PC-3 (cell line): ENCODE data around the gene TYW1. TPM values are rescaled to one million over a fixed set of nuclear protein-coding genes. Genes with fewer than 3 reads are reported as not detected.
A peak's percentile ranks its signal among the peaks of the same experiment; 100 is the strongest.
"Not testable (repeated sequence)": the region's sequence is repeated elsewhere in the genome, so short reads cannot be mapped to it uniquely, and the experiment has no call there.

Experiments used
- ATAC-seq: fragments of 200-7000 bp; cut with Tn5 transposase; 2 replicates; pipeline ENCODE4 v1.9.1; 2020; ENCODE audit warnings: mild to moderate bottlenecking, moderate library complexity
- BruUV-seq: library from RNA; stranded (reverse); fragments of 400-500 nt; replicated peaks from 2 replicates; lab custom pipeline; 2021; lab: Mats Ljungman, UMichigan
- CTCF ChIA-PET: fragments of 300-600 bp; sonication (Branson Sonifier 250); formaldehyde crosslinking; loops from one replicate; lab custom pipeline; 2022; ENCODE audit warnings: antibody characterized with exemption; lab: Charles Lee
- POLR2A ChIA-PET: fragments of 300-600 bp; sonication (Branson Sonifier 250); formaldehyde crosslinking; loops from one replicate; lab custom pipeline; 2022; ENCODE audit warnings: antibody characterized with exemption; ENCODE audit not compliant: unreplicated experiment; lab: Charles Lee
- DNase-seq: peaks from one replicate; pipeline ENCODE4 v3.0.0-alpha.2; 2015
- H2AFZ ChIP-seq: fragments of 300-600 bp; sonication (generic); 2 replicates; pipeline ENCODE4 v1.6.0; 2016; ENCODE audit warnings: antibody characterized with exemption, low read length
- H3F3A ChIP-seq: fragments of 300-600 bp; sonication (generic); one replicate; pipeline ENCODE4 v1.6.0; 2017; ENCODE audit warnings: antibody characterized with exemption, low read length, control low read depth, mild to moderate bottlenecking; ENCODE audit not compliant: unreplicated experiment
- H3K27ac ChIP-seq: fragments of 300-600 bp; sonication (generic); 2 replicates; pipeline ENCODE4 v1.5.1; 2016; ENCODE audit warnings: mild to moderate bottlenecking, low read length
- H3K27me3 ChIP-seq: fragments of 300-600 bp; sonication (generic); 2 replicates; pipeline ENCODE4 v1.6.1; 2016; ENCODE audit warnings: low read length, mixed read lengths
- H3K36me3 ChIP-seq: fragments of 300-600 bp; sonication (generic); 2 replicates; pipeline ENCODE4 v1.6.1; 2016; ENCODE audit warnings: low read depth, mixed run types, low read length, mixed read lengths
- H3K4me1 ChIP-seq: fragments of 300-600 bp; sonication (generic); 2 replicates; pipeline ENCODE4 v1.5.1; 2016; ENCODE audit warnings: low read length; ENCODE audit not compliant: insufficient read depth
- H3K4me2 ChIP-seq: fragments of 300-600 bp; sonication (generic); 2 replicates; pipeline ENCODE4 v1.6.0; 2016; ENCODE audit warnings: low read length
- H3K4me3 ChIP-seq: fragments of 300-600 bp; sonication (generic); 2 replicates; pipeline ENCODE4 v1.5.1; 2016; ENCODE audit warnings: mild to moderate bottlenecking, low read length, mixed read lengths
- H3K79me2 ChIP-seq: fragments of 300-600 bp; sonication (generic); 2 replicates; pipeline ENCODE4 v1.6.1; 2017; ENCODE audit warnings: low read length, mixed read lengths
- H3K9ac ChIP-seq: fragments of 300-600 bp; sonication (generic); 2 replicates; pipeline ENCODE4 v1.6.0; 2016; ENCODE audit warnings: mild to moderate bottlenecking, low read length
- H3K9me2 ChIP-seq: fragments of 300-600 bp; sonication (generic); replicated peaks from 2 replicates; pipeline ENCODE4 v1.6.1; 2016; ENCODE audit warnings: mixed run types, low read length, mixed read lengths
- H3K9me3 ChIP-seq: fragments of 300-600 bp; sonication (generic); 2 replicates; pipeline ENCODE4 v1.6.1; 2016; ENCODE audit warnings: low read length, mixed read lengths
- H4K20me1 ChIP-seq: fragments of 300-600 bp; sonication (generic); 2 replicates; pipeline ENCODE4 v1.6.1; 2016; ENCODE audit warnings: low read length, mixed read lengths
- EZH2 ChIP-seq: fragments of 300-600 bp; sonication (generic); IDR thresholded peaks from one replicate; pipeline ENCODE4 v1.6.1; 2017; ENCODE audit warnings: antibody characterized with exemption, mild to moderate bottlenecking, low read length; ENCODE audit not compliant: unreplicated experiment
- EZH2phosphoT487 ChIP-seq: fragments of 300-600 bp; sonication (generic); IDR thresholded peaks from 2 replicates; pipeline ENCODE4 v1.6.1; 2018; ENCODE audit warnings: mild to moderate bottlenecking, antibody characterized with exemption, low read length, borderline replicate concordance
- intact Hi-C: fragments of 100-400 bp; cut with micrococcal nuclease; formaldehyde crosslinking; loops from 2 replicates; pipeline ENCODE4 v1.9.0; 2023
- total RNA-seq: library from RNA; depleted of rRNA; stranded (reverse); fragments of >200 nt; gene quantifications from 2 replicates; pipeline ENCODE4 v1.2.3, GENCODE V29; 2014
- TF ChIP-seq, protein P1 (sequence below): fragments of 300-600 bp; sonication (generic); conservative IDR thresholded peaks from 2 replicates; pipeline ENCODE4 v1.5.1; 2017; ENCODE audit warnings: antibody characterized with exemption, low read depth, mild to moderate bottlenecking, low read length

The TYW1 gene
- total RNA-seq, 1 experiment from 2014 or later = 13.4 TPM

GRCh38 chr7:67043559-67043930 lies 46.9 kb downstream of the TYW1 start:
- H3K36me3 ChIP-seq, BruUV-seq, H3K79me2 ChIP-seq, H3K4me3 ChIP-seq, H3F3A ChIP-seq, H3K9me2 ChIP-seq, CTCF ChIA-PET, H3K27me3 ChIP-seq, H3K9ac ChIP-seq, H3K9me3 ChIP-seq, ATAC-seq, H2AFZ ChIP-seq, H4K20me1 ChIP-seq: not testable (repeated sequence)
- Histone ChIP-seq H3K4me2 (peak overlapping the region; percentile 43; the same call in 1 of the 2 replicates), H3K4me1 (peaks cover 11% of the 10 kb centered on the region), H3K27ac (peak overlapping the region; percentile 67)
- peak; percentile 19 for DNase-seq
- intact Hi-C loops = loop anchor here (5.0 to 10.0 kb wide), 2 partner anchors 81 to 259 kb away; no protein-coding TSS in a partner anchor
- POLR2A ChIA-PET = interaction anchor here (0.5 kb wide), 1 partner anchor 259 kb away, joined by 7 read pairs; no protein-coding TSS in a partner anchor

GRCh38 chr7:67045496-67045995 lies 48.9 kb downstream of the TYW1 start:
- CTCF ChIA-PET = no interaction called here

GRCh38 chr7:67046819-67047218 lies 50.2 kb downstream of the TYW1 start:
- H3K9ac ChIP-seq, BruUV-seq, H3F3A ChIP-seq, H3K4me2 ChIP-seq, H3K27ac ChIP-seq, POLR2A ChIA-PET, H3K9me2 ChIP-seq, H3K79me2 ChIP-seq, DNase-seq, H3K4me3 ChIP-seq, H3K9me3 ChIP-seq, CTCF ChIA-PET, H2AFZ ChIP-seq, ATAC-seq, H3K36me3 ChIP-seq, H4K20me1 ChIP-seq, H3K27me3 ChIP-seq: not testable (repeated sequence)
- H3K4me1 ChIP-seq = peaks cover 11% of the 10 kb centered on the region
- intact Hi-C loops = loop anchor here (10.0 kb wide), 1 partner anchor 78 kb away; no protein-coding TSS in a partner anchor

More at GRCh38 chr7:67045496-67045995, 48.9 kb downstream of the TYW1 start:
- Histone ChIP-seq H3K4me2 (no peak overlapping the region), H3K9me2 (no peaks in the 10 kb centered on the region), H3F3A (no peaks in the 10 kb centered on the region), H3K27ac (no peak overlapping the region), H3K4me1 (peaks cover 11% of the 10 kb centered on the region), H3K79me2 (no peaks in the 10 kb centered on the region), H3K36me3 (no peaks in the 10 kb centered on the region), H2AFZ (no peak overlapping the region), H3K9ac (no peak overlapping the region), H3K4me3 (no peak overlapping the region), H3K27me3 (no peaks in the 10 kb centered on the region), H4K20me1 (peaks cover 3% of the 10 kb centered on the region; the same call in 1 of the 2 replicates), H3K9me3 (no peaks in the 10 kb centered on the region)
- DNase-seq (no peak), ATAC-seq (no peak)
- BruUV-seq = no TSS peak
- POLR2A ChIA-PET = no interaction called here
- TF ChIP-seq EZH2 = no peak
- no peak for TF ChIP-seq EZH2phosphoT487
- TF ChIP-seq, protein P1, sequence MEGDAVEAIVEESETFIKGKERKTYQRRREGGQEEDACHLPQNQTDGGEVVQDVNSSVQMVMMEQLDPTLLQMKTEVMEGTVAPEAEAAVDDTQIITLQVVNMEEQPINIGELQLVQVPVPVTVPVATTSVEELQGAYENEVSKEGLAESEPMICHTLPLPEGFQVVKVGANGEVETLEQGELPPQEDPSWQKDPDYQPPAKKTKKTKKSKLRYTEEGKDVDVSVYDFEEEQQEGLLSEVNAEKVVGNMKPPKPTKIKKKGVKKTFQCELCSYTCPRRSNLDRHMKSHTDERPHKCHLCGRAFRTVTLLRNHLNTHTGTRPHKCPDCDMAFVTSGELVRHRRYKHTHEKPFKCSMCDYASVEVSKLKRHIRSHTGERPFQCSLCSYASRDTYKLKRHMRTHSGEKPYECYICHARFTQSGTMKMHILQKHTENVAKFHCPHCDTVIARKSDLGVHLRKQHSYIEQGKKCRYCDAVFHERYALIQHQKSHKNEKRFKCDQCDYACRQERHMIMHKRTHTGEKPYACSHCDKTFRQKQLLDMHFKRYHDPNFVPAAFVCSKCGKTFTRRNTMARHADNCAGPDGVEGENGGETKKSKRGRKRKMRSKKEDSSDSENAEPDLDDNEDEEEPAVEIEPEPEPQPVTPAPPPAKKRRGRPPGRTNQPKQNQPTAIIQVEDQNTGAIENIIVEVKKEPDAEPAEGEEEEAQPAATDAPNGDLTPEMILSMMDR = no peak
- intact Hi-C loops = loop anchor here (10.0 kb wide), 1 partner anchor 79 kb away; no protein-coding TSS in a partner anchor

DNA sequence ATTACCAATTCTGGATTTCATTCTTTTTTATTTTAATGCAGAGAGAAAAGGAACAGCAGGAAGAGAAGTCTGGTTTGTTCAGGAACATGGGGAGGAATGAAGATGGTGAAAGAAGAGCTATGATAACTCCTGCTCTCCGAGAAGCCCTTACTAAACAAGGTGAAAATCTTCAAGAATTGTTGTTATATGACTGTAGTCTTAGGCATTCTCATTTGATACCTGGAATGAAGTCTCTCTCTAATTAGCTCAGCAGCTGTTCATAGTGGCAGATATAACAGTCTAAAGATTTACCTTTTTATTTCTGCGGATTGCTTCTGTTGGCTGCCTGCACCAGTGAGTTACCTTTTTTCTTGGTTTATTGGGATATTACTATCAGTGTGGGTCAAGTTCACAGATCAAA lies 53.3 kb downstream of the TYW1 start:
- H2AFZ ChIP-seq, H4K20me1 ChIP-seq, H3K27ac ChIP-seq, H3K4me2 ChIP-seq, H3K4me3 ChIP-seq, H3K9ac ChIP-seq, ATAC-seq, H3K79me2 ChIP-seq, DNase-seq, H3K4me1 ChIP-seq, H3K27me3 ChIP-seq, H3K9me3 ChIP-seq, H3K36me3 ChIP-seq, BruUV-seq, H3K9me2 ChIP-seq, POLR2A ChIA-PET, H3F3A ChIP-seq, CTCF ChIA-PET: not testable (repeated sequence)
- intact Hi-C loops = loop anchor here (10.0 kb wide), 1 partner anchor 75 kb away; no protein-coding TSS in a partner anchor

- H3K4me1 ChIP-seq, H3K9ac ChIP-seq, H3K4me2 ChIP-seq, POLR2A ChIA-PET, ATAC-seq, BruUV-seq, H3F3A ChIP-seq, intact Hi-C loops, H3K27ac ChIP-seq, H3K36me3 ChIP-seq, H2AFZ ChIP-seq, H3K9me2 ChIP-seq, H3K27me3 ChIP-seq, H3K79me2 ChIP-seq, H4K20me1 ChIP-seq, H3K4me3 ChIP-seq, CTCF ChIA-PET, DNase-seq, H3K9me3 ChIP-seq: not testable (repeated sequence)
These were observed 55.5 kb downstream of the TYW1 start for GRCh38 chr7:67052161-67052560.
